ENCODE measurements around the gene APOL1. TPM values are rescaled to one million over a fixed set of nuclear protein-coding genes. Genes with fewer than 3 reads are reported as not detected.
"Not testable (repeated sequence)": the region's sequence is repeated elsewhere in the genome, so short reads cannot be mapped to it uniquely, and the experiment has no call there.

APOL1 gene
- total and polyA plus RNA-seq, 7 donors = 6.6 to 64.0 (median 16.0) TPM

- H3K9me3 ChIP-seq = no peaks in the 10 kb centered on the region
- H3K36me3 ChIP-seq = peaks cover 0 to 18% (median 11%) of the 10 kb centered on the region in 4 donors
- TF ChIP-seq POLR2AphosphoS5 (IDR thresholded peaks at IDR 0.05) = no peak
- TF ChIP-seq POLR2A (IDR thresholded peaks at IDR 0.05) = no peak
- no peak for TF ChIP-seq EP300 (IDR thresholded peaks at IDR 0.05)
- no peak for TF ChIP-seq CTCF (IDR thresholded peaks at IDR 0.05)
- H3K4me1 ChIP-seq = peaks cover 0 to 21% (median 0%) of the 10 kb centered on the region in 4 donors
- 74 to 96% methylated on average over 4 of the region's 4 CpGs for WGBS, 2 donors
- intact Hi-C loops (cut with DNase I) = no loop called here
- no peak for DNase-seq
- no peaks in the 10 kb centered on the region for H3K27me3 ChIP-seq
- no peak overlapping the region for H3K27ac ChIP-seq
- H3K4me3 ChIP-seq = no peak overlapping the region
Observed at GRCh38 chr22:36224245-36224644, 28.7 kb upstream of the APOL1 start.

- no peaks in the 10 kb centered on the region for H3K9me3 ChIP-seq
- WGBS, 2 donors = 83 to 86% methylated on average over 9 of the region's 9 CpGs
- no peaks in the 10 kb centered on the region for H3K27me3 ChIP-seq
- H3K4me1 ChIP-seq = peaks cover 0 to 16% (median 0%) of the 10 kb centered on the region in 4 donors
- intact Hi-C loops (cut with DNase I) = no loop called here
- H3K36me3 ChIP-seq = peaks cover 5 to 29% (median 17%) of the 10 kb centered on the region in 4 donors
- TF ChIP-seq EP300 (IDR thresholded peaks at IDR 0.05) = no peak
- TF ChIP-seq POLR2A (IDR thresholded peaks at IDR 0.05) = no peak
- no peak for TF ChIP-seq CTCF (IDR thresholded peaks at IDR 0.05)
- TF ChIP-seq POLR2AphosphoS5 (IDR thresholded peaks at IDR 0.05) = no peak
- H3K27ac ChIP-seq = no peak overlapping the region
- DNase-seq = no peak
- no peak overlapping the region for H3K4me3 ChIP-seq
Observed at GRCh38 chr22:36225333-36225922, 27.5 kb upstream of the APOL1 start.

GRCh38 chr22:36226189-36226588, 26.7 kb upstream of the APOL1 start:
- peaks cover 5 to 36% (median 23%) of the 10 kb centered on the region in 4 donors for H3K36me3 ChIP-seq
- no peaks in the 10 kb centered on the region for H3K9me3 ChIP-seq
- DNase-seq = no peak
- peaks cover 0 to 9% (median 0%) of the 10 kb centered on the region in 4 donors for H3K4me1 ChIP-seq
- H3K4me3 ChIP-seq = no peak overlapping the region
- H3K27ac ChIP-seq = no peak overlapping the region
- 82 to 94% methylated on average over 5 of the region's 5 CpGs for WGBS, 2 donors
- intact Hi-C loops (cut with DNase I) = no loop called here
- no peaks in the 10 kb centered on the region for H3K27me3 ChIP-seq
- no peak for TF ChIP-seq CTCF (IDR thresholded peaks at IDR 0.05)
- TF ChIP-seq EP300 (IDR thresholded peaks at IDR 0.05) = no peak
- TF ChIP-seq POLR2AphosphoS5 (IDR thresholded peaks at IDR 0.05) = no peak
- TF ChIP-seq POLR2A (IDR thresholded peaks at IDR 0.05) = no peak

GRCh38 chr22:36227396-36227795, 25.5 kb upstream of the APOL1 start:
- H3K4me1 ChIP-seq = no peaks in the 10 kb centered on the region
- WGBS, 2 donors = 92 to 93% methylated on average over 9 of the region's 9 CpGs
- intact Hi-C loops (cut with DNase I) = no loop called here
- no peak for DNase-seq
- peaks cover 5 to 48% (median 32%) of the 10 kb centered on the region in 4 donors for H3K36me3 ChIP-seq
- H3K27me3 ChIP-seq = no peaks in the 10 kb centered on the region
- H3K9me3 ChIP-seq = no peaks in the 10 kb centered on the region
- no peak overlapping the region for H3K27ac ChIP-seq
- TF ChIP-seq CTCF (IDR thresholded peaks at IDR 0.05) (no peak), POLR2AphosphoS5 (IDR thresholded peaks at IDR 0.05) (no peak), EP300 (IDR thresholded peaks at IDR 0.05) (no peak), POLR2A (IDR thresholded peaks at IDR 0.05) (no peak)
- no peak overlapping the region for H3K4me3 ChIP-seq

GRCh38 chr22:36227806-36228205, 25.1 kb upstream of the APOL1 start:
- peaks cover 5 to 52% (median 35%) of the 10 kb centered on the region in 4 donors for H3K36me3 ChIP-seq
- TF ChIP-seq CTCF (IDR thresholded peaks at IDR 0.05) (no peak), POLR2A (IDR thresholded peaks at IDR 0.05) (no peak), POLR2AphosphoS5 (IDR thresholded peaks at IDR 0.05) (no peak), EP300 (IDR thresholded peaks at IDR 0.05) (no peak)
- H3K4me1 ChIP-seq = no peaks in the 10 kb centered on the region
- no peak overlapping the region for H3K27ac ChIP-seq
- no peak overlapping the region for H3K4me3 ChIP-seq
- no peak for DNase-seq
- WGBS, 2 donors = 96% methylated on average over 8 of the region's 8 CpGs
- no peaks in the 10 kb centered on the region for H3K27me3 ChIP-seq
- intact Hi-C loops (cut with DNase I) = no loop called here
- H3K9me3 ChIP-seq = no peaks in the 10 kb centered on the region

- DNase-seq; H3K27me3 ChIP-seq; H3K4me3 ChIP-seq; H3K9me3 ChIP-seq; intact Hi-C loops (cut with DNase I); H3K4me1 ChIP-seq; H3K27ac ChIP-seq: not testable (repeated sequence)
- WGBS, 2 donors = 93 to 94% methylated on average over 1 of the region's 1 CpG
- H3K36me3 ChIP-seq = peaks cover 5 to 57% (median 40%) of the 10 kb centered on the region in 4 donors
Observed at GRCh38 chr22:36228369-36228768, 24.6 kb upstream of the APOL1 start.
